Duodenal mucosa (tissue), 2 donors: ENCODE results near the gene UQCR11.

ENCODE experiments used
- H3K27ac ChIP-seq: one replicate; pipeline ENCODE4 v1.7.0; 2013; ENCODE audit warnings: low read depth, low read length
- H3K27me3 ChIP-seq, 2 donors: one replicate each; pipeline ENCODE4 v1.7.0; 2013; ENCODE audit warnings: low read length in 2 of 2, control low read depth in 1 of 2; ENCODE audit not compliant: insufficient read depth in 2 of 2, control insufficient read depth in 1 of 2
- H3K36me3 ChIP-seq, 2 donors: one replicate each; pipeline ENCODE4 v1.7.0; 2013; ENCODE audit warnings: low read length in 2 of 2, control low read depth in 1 of 2; ENCODE audit not compliant: insufficient read depth in 2 of 2, control insufficient read depth in 1 of 2
- H3K4me1 ChIP-seq, 2 donors: one replicate each; pipeline ENCODE4 v1.7.0; 2013; ENCODE audit warnings: low read length in 2 of 2, control low read depth in 1 of 2; ENCODE audit not compliant: insufficient read depth in 2 of 2, control insufficient read depth in 1 of 2
- H3K4me3 ChIP-seq, 2 donors: one replicate each; pipeline ENCODE4 v1.7.0; 2013; ENCODE audit warnings: low read length in 2 of 2, low read depth in 1 of 2
- H3K9ac ChIP-seq, 2 donors: one replicate each; pipeline ENCODE4 v1.7.0; 2013; ENCODE audit warnings: low read length in 2 of 2, low read depth in 1 of 2
- H3K9me3 ChIP-seq, 2 donors: one replicate each; pipeline ENCODE4 v1.7.0; 2013; ENCODE audit warnings: low read length in 2 of 2, control low read depth in 1 of 2; ENCODE audit not compliant: control insufficient read depth in 1 of 2

Gene UQCR11

GRCh38 chr19:1568320-1569019 lies 36.8 kb downstream of the UQCR11 start, which contains the start of gene MEX3D:
Gene MEX3D (minus strand): TSS chr19:1568325. CDS start chr19:1568058, 267 bp downstream.
- peak within 1 kb of the TSS in 1 of 2 donors; percentile 57 for H3K9ac ChIP-seq
- H3K27ac ChIP-seq = no peak within 1 kb of the TSS
- no peaks in the 10 kb centered on the region for H3K27me3 ChIP-seq
- peaks cover 0 to 6% of the 10 kb centered on the region in 2 donors for H3K4me1 ChIP-seq
- H3K36me3 ChIP-seq = no peaks in the 10 kb centered on the region
- H3K9me3 ChIP-seq = no peaks in the 10 kb centered on the region
- H3K4me3 ChIP-seq = peak within 1 kb of the TSS; percentile 52 to 67

GRCh38 chr19:1567848-1568227 lies 37.4 kb downstream of the UQCR11 start:
- Histone ChIP-seq H3K4me3 (no peak overlapping the region), H3K27ac (no peak overlapping the region), H3K9me3 (no peaks in the 10 kb centered on the region)

GRCh38 chr19:1567116-1567847 lies 38.0 kb downstream of the UQCR11 start:
- Histone ChIP-seq H3K9ac (peak overlapping the region in 1 of 2 donors; percentile 57), H3K4me3 (peak overlapping the region; percentile 52 to 67)

More at GRCh38 chr19:1567848-1568227, 37.4 kb downstream of the UQCR11 start:
- H3K27me3 ChIP-seq = no peaks in the 10 kb centered on the region
- H3K4me1 ChIP-seq = peaks cover 0 to 4% of the 10 kb centered on the region in 2 donors
- no peaks in the 10 kb centered on the region for H3K36me3 ChIP-seq
- no peak overlapping the region for H3K9ac ChIP-seq

GRCh38 chr19:1566392-1567115 lies 38.7 kb downstream of the UQCR11 start:
- no peaks in the 10 kb centered on the region for H3K27me3 ChIP-seq
- H3K9me3 ChIP-seq = no peaks in the 10 kb centered on the region
- H3K9ac ChIP-seq = peak overlapping the region; percentile 18 to 54
- H3K27ac ChIP-seq = no peak overlapping the region
- H3K4me3 ChIP-seq = peak overlapping the region; percentile 52 to 67
- H3K4me1 ChIP-seq = peaks cover 0 to 4% of the 10 kb centered on the region in 2 donors
- H3K36me3 ChIP-seq = no peaks in the 10 kb centered on the region

More at GRCh38 chr19:1567116-1567847, 38.0 kb downstream of the UQCR11 start:
- H3K36me3 ChIP-seq = no peaks in the 10 kb centered on the region
- no peak overlapping the region for H3K27ac ChIP-seq
- H3K9me3 ChIP-seq = no peaks in the 10 kb centered on the region
- no peaks in the 10 kb centered on the region for H3K27me3 ChIP-seq
- peaks cover 0 to 4% of the 10 kb centered on the region in 2 donors for H3K4me1 ChIP-seq

- Histone ChIP-seq H3K4me1 (no peaks in the 10 kb centered on the region), H3K9me3 (no peaks in the 10 kb centered on the region), H3K27ac (no peak overlapping the region), H3K36me3 (no peaks in the 10 kb centered on the region), H3K27me3 (no peaks in the 10 kb centered on the region), H3K9ac (no peak overlapping the region), H3K4me3 (no peak overlapping the region)
These were observed 42.0 kb downstream of the UQCR11 start for GRCh38 chr19:1563251-1563650.

- H3K9ac ChIP-seq = no peak overlapping the region
- H3K4me1 ChIP-seq = no peaks in the 10 kb centered on the region
- H3K27me3 ChIP-seq = no peaks in the 10 kb centered on the region
- no peaks in the 10 kb centered on the region for H3K9me3 ChIP-seq
- H3K36me3 ChIP-seq = no peaks in the 10 kb centered on the region
- no peak overlapping the region for H3K27ac ChIP-seq
- no peak overlapping the region for H3K4me3 ChIP-seq
These were observed 43.9 kb downstream of the UQCR11 start for GRCh38 chr19:1561236-1561842.

- Histone ChIP-seq H3K9ac (no peak overlapping the region), H3K27ac (no peak overlapping the region), H3K9me3 (no peaks in the 10 kb centered on the region), H3K4me1 (no peaks in the 10 kb centered on the region), H3K36me3 (no peaks in the 10 kb centered on the region), H3K4me3 (no peak overlapping the region), H3K27me3 (no peaks in the 10 kb centered on the region)
These were observed 44.9 kb downstream of the UQCR11 start for GRCh38 chr19:1560286-1560882.

- H3K27ac ChIP-seq = no peak overlapping the region
- H3K36me3 ChIP-seq = no peaks in the 10 kb centered on the region
- no peaks in the 10 kb centered on the region for H3K9me3 ChIP-seq
- no peaks in the 10 kb centered on the region for H3K4me1 ChIP-seq
- H3K27me3 ChIP-seq = no peaks in the 10 kb centered on the region
- H3K9ac ChIP-seq = no peak overlapping the region
- H3K4me3 ChIP-seq = no peak overlapping the region
These were observed 46.7 kb downstream of the UQCR11 start for GRCh38 chr19:1558552-1558951.

GRCh38 chr19:1556390-1557070 lies 48.7 kb downstream of the UQCR11 start:
- H3K9ac ChIP-seq = no peak overlapping the region
- no peaks in the 10 kb centered on the region for H3K9me3 ChIP-seq
- H3K4me3 ChIP-seq = no peak overlapping the region
- no peaks in the 10 kb centered on the region for H3K36me3 ChIP-seq
- H3K27me3 ChIP-seq = no peaks in the 10 kb centered on the region
- no peaks in the 10 kb centered on the region for H3K4me1 ChIP-seq
- H3K27ac ChIP-seq = no peak overlapping the region
